CD4-positive, alpha-beta T cell (primary cell): Measurements from ENCODE around the gene GPR33. TPM values are rescaled to one million over a fixed set of nuclear protein-coding genes. Genes with fewer than 3 reads are reported as not detected.

Experiments used
- ATAC-seq: fragments of 200-7000 bp; cut with Tn5 transposase; one replicate; pipeline ENCODE4 v1.10.0; 2022; ENCODE audit warnings: mild to moderate bottlenecking; ENCODE audit not compliant: poor library complexity
- CTCF ChIA-PET: fragments of 350-600 bp; sonication (Branson Sonifier 250); formaldehyde crosslinking; loops from one replicate; lab custom pipeline; 2021; ENCODE audit warnings: antibody characterized with exemption, inconsistent platforms; lab: Charles Lee
- POLR2A ChIA-PET: fragments of 350-600 bp; sonication (Branson Sonifier 250); formaldehyde crosslinking; loops from one replicate; lab custom pipeline; 2021; ENCODE audit warnings: antibody characterized with exemption, inconsistent platforms; lab: Charles Lee
- DNase-seq, 14 experiments: peaks; one replicate each; pipeline ENCODE4 v3.0.0-alpha.2; 2013 to 2020; ENCODE audit warnings: mixed read lengths in 2 of 14
- H3K27ac ChIP-seq, 2 donors: one replicate each; pipeline versions ENCODE4 v1.5.1 to v1.7.0; 2013; ENCODE audit warnings: low read length in 2 of 2, low read depth in 1 of 2, mild to moderate bottlenecking in 1 of 2
- H3K27me3 ChIP-seq, 2 experiments: 1 replicate in 1 of 2; 2 replicates in 1 of 2; pipeline versions ENCODE4 v1.6.1 to v1.7.0; 2013; ENCODE audit warnings: low read length in 2 of 2, control low read depth in 1 of 2, mild to moderate bottlenecking in 1 of 2, moderate library complexity in 1 of 2; ENCODE audit not compliant: insufficient read depth in 2 of 2, control insufficient read depth in 1 of 2
- H3K36me3 ChIP-seq: one replicate; pipeline ENCODE4 v1.6.1; 2013; ENCODE audit warnings: low read length, control low read depth; ENCODE audit not compliant: insufficient read depth
- H3K4me1 ChIP-seq: one replicate; pipeline ENCODE4 v1.6.1; 2013; ENCODE audit warnings: low read length, control low read depth; ENCODE audit not compliant: insufficient read depth
- H3K4me3 ChIP-seq: one replicate; pipeline ENCODE4 v1.5.1; 2013; ENCODE audit warnings: mild to moderate bottlenecking, low read length, moderate library complexity
- H3K9me3 ChIP-seq, 2 experiments: 1 replicate in 1 of 2; 2 replicates in 1 of 2; pipeline versions ENCODE4 v1.6.1 to v1.7.0; 2013; ENCODE audit warnings: low read length in 2 of 2, mild to moderate bottlenecking in 2 of 2, control low read depth in 1 of 2, moderate library complexity in 1 of 2; ENCODE audit not compliant: control insufficient read depth in 1 of 2, insufficient read depth in 1 of 2
- H3K27ac Mint-ChIP-seq: one replicate; pipeline ENCODE4 v1.8.0; 2020; ENCODE audit warnings: mixed read lengths
- H3K27me3 Mint-ChIP-seq: one replicate; pipeline ENCODE4 v1.8.0; 2021; ENCODE audit warnings: mixed read lengths
- H3K36me3 Mint-ChIP-seq: one replicate; pipeline ENCODE4 v1.8.0; 2021; ENCODE audit warnings: low read depth, mixed read lengths
- H3K4me1 Mint-ChIP-seq: one replicate; pipeline ENCODE4 v1.8.0; 2021; ENCODE audit warnings: low read depth, mixed read lengths
- H3K4me3 Mint-ChIP-seq: one replicate; pipeline ENCODE4 v1.8.0; 2020; ENCODE audit warnings: mild to moderate bottlenecking, mixed read lengths
- H3K9me3 Mint-ChIP-seq: one replicate; pipeline ENCODE4 v1.8.0; 2020; ENCODE audit warnings: mixed read lengths
- CTCF ChIP-seq: fragments of 200-600 bp; IDR thresholded peaks from one replicate; pipeline ENCODE4 v1.8.0; 2022; ENCODE audit warnings: antibody characterized with exemption, mild to moderate bottlenecking
- intact Hi-C, 2 experiments: fragments of 100-400 bp; cut with DNase I in 1 of 2; cut with micrococcal nuclease in 1 of 2; formaldehyde crosslinking; loops; one replicate each; pipeline versions ENCODE4 v1.15.1 to v1.9.0; 2023 to 2025; cut with DNase I, micrococcal nuclease
- total RNA-seq, 174 experiments: library from RNA in 2 of 174; stranded (reverse) in 2 of 174; gene quantifications; one replicate each; pipeline ENCODE4 v1.2.3 and lab custom pipeline; 2021 to 2026

The GPR33 gene
- total RNA-seq, 2 experiments from 2014 or later, result not detected

- Mint-ChIP-seq H3K27ac (no peak overlapping the region), H3K4me1 (peaks cover 21% of the 10 kb centered on the region), H3K27me3 (no peaks in the 10 kb centered on the region), H3K36me3 (peaks cover 11% of the 10 kb centered on the region), H3K4me3 (no peak overlapping the region), H3K9me3 (no peaks in the 10 kb centered on the region)
- Histone ChIP-seq H3K4me3 (no peak overlapping the region), H3K9me3 (no peaks in the 10 kb centered on the region), H3K36me3 (no peaks in the 10 kb centered on the region), H3K27me3 (no peaks in the 10 kb centered on the region), H3K4me1 (peaks cover 3% of the 10 kb centered on the region), H3K27ac (no peak overlapping the region)
- intact Hi-C loops, result loop anchor here in 1 of 2 experiments (2.0 kb wide), 1 partner anchor 95 kb away; no protein-coding TSS in a partner anchor
- POLR2A ChIA-PET, result interaction anchor here (0.9 to 1.1 kb wide), 2 partner anchors 12 to 561 kb away, joined by 3 read pairs; no protein-coding TSS in a partner anchor
- TF ChIP-seq CTCF, result no peak
- ATAC-seq, result no peak
- CTCF ChIA-PET, result no interaction called here
- no peak for DNase-seq
These were observed 26.3 kb downstream of the GPR33 start for GRCh38 chr14:31461545-31461944.

DNA sequence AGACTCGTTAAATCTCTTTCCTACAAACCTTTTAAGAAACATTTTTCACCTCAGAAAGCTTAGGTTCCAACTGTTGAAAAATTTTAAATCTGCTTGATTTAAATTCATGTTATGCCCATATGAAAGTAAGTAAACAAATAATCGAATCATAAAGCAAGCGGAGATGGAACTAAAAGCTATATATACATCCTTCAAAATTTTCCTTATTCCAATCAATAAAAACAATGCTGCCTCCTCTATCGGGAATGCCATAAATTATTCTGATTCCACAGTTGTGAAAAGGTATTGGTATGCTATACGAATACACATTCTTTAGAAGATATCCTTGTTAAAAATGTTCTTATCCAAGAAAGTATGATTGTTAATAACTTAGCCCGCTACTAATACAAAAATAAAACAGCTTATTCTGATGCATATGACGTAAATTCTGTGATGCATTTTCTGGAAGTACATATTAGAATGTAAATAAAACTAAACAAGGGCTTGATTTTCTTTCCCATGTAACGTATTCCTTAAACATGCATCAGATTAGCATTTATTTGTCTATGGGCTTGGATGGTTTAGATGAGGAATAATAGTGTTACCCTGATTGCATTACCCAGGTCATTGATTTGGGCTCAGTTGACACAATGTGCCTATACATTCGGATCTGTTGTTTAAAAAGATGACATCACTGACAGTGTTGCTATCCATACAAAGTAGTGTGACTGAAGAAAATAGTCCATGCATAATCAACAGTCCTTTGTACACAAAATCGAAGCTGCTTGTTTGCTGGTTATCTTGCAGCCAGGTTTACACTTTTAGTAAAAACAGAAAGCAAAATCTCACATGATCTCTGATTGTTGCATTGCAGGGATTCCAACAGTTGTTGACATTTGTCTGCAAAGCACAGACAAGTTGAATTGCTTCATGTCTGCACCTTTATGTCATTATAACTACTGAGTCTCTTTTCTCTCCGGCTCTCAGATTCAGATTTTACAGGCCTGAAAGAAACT, 29.9 kb downstream of the GPR33 start:
- no peak for TF ChIP-seq CTCF
- no peaks in the 10 kb centered on the region for H3K36me3 ChIP-seq
- peaks cover 35% of the 10 kb centered on the region for H3K4me1 Mint-ChIP-seq
- ChIA-PET POLR2A (interaction anchor here (0.6 to 2.7 kb wide), 8 partner anchors 37 to 745 kb away, joined by 3 to 54 read pairs (median 4); partner anchors contain the start of genes AP4S1, HEATR5A, HECTD1 and NUBPL), CTCF (interaction anchor here (1.0 to 1.7 kb wide), 4 partner anchors 10 to 251 kb away, joined by 4 to 8 read pairs (median 4); partner anchors contain the start of genes HEATR5A and HECTD1)
- H3K9me3 Mint-ChIP-seq, result no peaks in the 10 kb centered on the region
- peaks cover 9% of the 10 kb centered on the region for H3K4me1 ChIP-seq
- H3K27ac Mint-ChIP-seq, result peak overlapping the region; percentile 94
- no peaks in the 10 kb centered on the region for H3K27me3 Mint-ChIP-seq
- no peak for DNase-seq
- no peak for ATAC-seq
- peak overlapping the region; percentile 93 for H3K4me3 Mint-ChIP-seq
- H3K27ac ChIP-seq, result peak overlapping the region; percentile 39 to 59
- no peaks in the 10 kb centered on the region for H3K27me3 ChIP-seq
- peak overlapping the region; percentile 95 for H3K4me3 ChIP-seq
- intact Hi-C loops, result loop anchor here (2.0 to 10.0 kb wide), 6 partner anchors 37 to 747 kb away; partner anchors contain the start of genes ARHGAP5 (in 2 of the 2), HEATR5A (in 2 of the 2), HECTD1 (in 1 of the 2) and NUBPL (in 1 of the 2)
- H3K36me3 Mint-ChIP-seq, result peaks cover 16% of the 10 kb centered on the region
- no peaks in the 10 kb centered on the region for H3K9me3 ChIP-seq
